SK-N-SH (cell line): ENCODE results near the gene GTSF1L. TPM values are rescaled to one million over a fixed set of nuclear protein-coding genes. Genes with fewer than 3 reads are reported as not detected.

Experiments used
- CTCF ChIA-PET: fragments of 300-600, 350-600 bp; formaldehyde crosslinking; extraction: SDS; loops from one replicate; lab custom pipeline; 2021; lab: Yijun Ruan, JAX
- POLR2A ChIA-PET: fragments of 350-600 bp; sonication (Branson Sonifier 250); formaldehyde crosslinking; extraction: SDS; loops from one replicate; lab custom pipeline; 2020; ENCODE audit warnings: antibody characterized with exemption, inconsistent platforms; lab: Yijun Ruan, JAX
- DNase-seq: peaks from one replicate; pipeline ENCODE4 v3.0.0; 2012
- H2AFZ ChIP-seq: fragments of 200-600 bp; sonication (generic); 2 replicates; pipeline ENCODE4 v1.8.1; 2016; ENCODE audit warnings: antibody characterized with exemption, mild to moderate bottlenecking, low read depth
- H3F3A ChIP-seq: fragments of 200-600 bp; sonication (generic); replicated peaks from 2 replicates; pipeline ENCODE3; 2016; ENCODE audit warnings: antibody characterized with exemption, mild to moderate bottlenecking; ENCODE audit not compliant: insufficient read depth
- H3K27ac ChIP-seq, 2 experiments: fragments of 200-500 bp in 1 of 2; fragments of 200-600 bp in 1 of 2; sonication (Bioruptor generic) in 1 of 2; sonication (generic), shearing (Covaris generic) in 1 of 2; 2 replicates each; pipeline versions ENCODE4 v1.5.1 to v1.6.1; 2014 to 2016; ENCODE audit warnings: low read depth in 2 of 2, inconsistent platforms in 1 of 2, low read length in 1 of 2, mild to moderate bottlenecking in 1 of 2, mixed read lengths in 1 of 2
- H3K27me3 ChIP-seq: fragments of 200-600 bp; sonication (generic), shearing (Covaris generic); 2 replicates; pipeline ENCODE4 v1.6.1; 2016; ENCODE audit warnings: mixed run types; ENCODE audit not compliant: insufficient read depth
- H3K36me3 ChIP-seq, 2 experiments: fragments of 200-500 bp in 1 of 2; fragments of 200-600 bp in 1 of 2; sonication (Bioruptor generic) in 1 of 2; sonication (generic) in 1 of 2; replicated peaks in 1 of 2; 2 replicates each; pipeline versions ENCODE3 to v1.5.1; 2014 to 2016; ENCODE audit warnings: low read length in 1 of 2, mild to moderate bottlenecking in 1 of 2; ENCODE audit not compliant: insufficient read depth in 2 of 2, control insufficient read depth in 1 of 2
- H3K4me1 ChIP-seq, 2 experiments: fragments of 200-500 bp in 1 of 2; fragments of 200-600 bp in 1 of 2; sonication (Bioruptor generic) in 1 of 2; sonication (generic), shearing (Covaris generic) in 1 of 2; 2 replicates each; pipeline versions ENCODE4 v1.5.1 to v1.6.1; 2014 to 2016; ENCODE audit warnings: low read depth in 1 of 2, low read length in 1 of 2, mixed run types in 1 of 2; ENCODE audit not compliant: insufficient read depth in 2 of 2, control insufficient read depth in 1 of 2
- H3K4me2 ChIP-seq: fragments of 200-600 bp; sonication (generic), shearing (Covaris generic); 2 replicates; pipeline ENCODE4 v1.6.1; 2017; ENCODE audit warnings: mixed run types
- H3K4me3 ChIP-seq, 2 experiments: fragments of 200-500 bp in 1 of 2; fragments of 200-600 bp in 1 of 2; sonication (Bioruptor generic) in 1 of 2; sonication (generic), shearing (Covaris generic) in 1 of 2; 2 replicates each; pipeline versions ENCODE4 v1.5.1 to v1.8.1; 2014 to 2016; ENCODE audit warnings: low read depth in 2 of 2, inconsistent platforms in 1 of 2, low read length in 1 of 2, mild to moderate bottlenecking in 1 of 2, mixed read lengths in 1 of 2, moderate library complexity in 1 of 2
- H3K79me2 ChIP-seq: fragments of 200-600 bp; sonication (generic); 2 replicates; pipeline ENCODE4 v1.8.1; 2017; ENCODE audit warnings: mild to moderate bottlenecking; ENCODE audit not compliant: insufficient read depth
- H3K9ac ChIP-seq: fragments of 200-600 bp; sonication (generic); 2 replicates; pipeline ENCODE4 v1.6.1; 2017; ENCODE audit warnings: mixed run types
- H3K9me2 ChIP-seq: fragments of 200-600 bp; sonication (generic); 2 replicates; pipeline ENCODE4 v1.6.1; 2017; ENCODE audit warnings: mixed run types
- H3K9me3 ChIP-seq: fragments of 200-600 bp; sonication (generic); 2 replicates; pipeline ENCODE4 v1.6.1; 2017; ENCODE audit warnings: mixed run types, mild to moderate bottlenecking, moderate library complexity
- H4K20me1 ChIP-seq: fragments of 200-600 bp; sonication (generic); 2 replicates; pipeline ENCODE4 v1.6.1; 2017; ENCODE audit warnings: mild to moderate bottlenecking, mixed run types; ENCODE audit not compliant: insufficient read depth
- EP300 ChIP-seq, 2 experiments: IDR thresholded peaks; 2 replicates each; pipeline versions ENCODE4 v1.4.0 to v1.6.1; 2012; ENCODE audit warnings: borderline replicate concordance in 1 of 2, low read depth in 1 of 2, low read length in 1 of 2
- FOSL2 ChIP-seq: IDR thresholded peaks from 2 replicates; pipeline ENCODE4 v1.4.0; 2012; ENCODE audit warnings: low read depth, mild to moderate bottlenecking, moderate library complexity, borderline replicate concordance
- MEF2A ChIP-seq: IDR thresholded peaks from 2 replicates; pipeline ENCODE4 v1.4.0; 2012; ENCODE audit warnings: low read depth, borderline replicate concordance
- MXI1 ChIP-seq: IDR thresholded peaks from 2 replicates; pipeline ENCODE4 v1.6.1; 2012; ENCODE audit warnings: mild to moderate bottlenecking, low read depth, low read length, improper control_type of control experiment
- NFIC ChIP-seq: IDR thresholded peaks from 2 replicates; pipeline ENCODE4 v1.4.0; 2012; ENCODE audit warnings: borderline replicate concordance
- RAD21 ChIP-seq: IDR thresholded peaks from 2 replicates; pipeline ENCODE4 v1.6.1; 2012; ENCODE audit warnings: mild to moderate bottlenecking, low read length
- RCOR1 ChIP-seq: fragments of 150-350 bp; IDR thresholded peaks from 2 replicates; pipeline ENCODE4 v1.6.1; 2017; ENCODE audit warnings: antibody characterized with exemption, low read length
- RXRA ChIP-seq: IDR thresholded peaks from 2 replicates; pipeline ENCODE4 v1.4.0; 2012; ENCODE audit warnings: low read depth, mild to moderate bottlenecking, borderline replicate concordance
- TAF1 ChIP-seq: IDR thresholded peaks from 2 replicates; pipeline ENCODE4 v1.6.1; 2012; ENCODE audit warnings: low read depth, mild to moderate bottlenecking, low read length, moderate library complexity, borderline replicate concordance
- TCF12 ChIP-seq: IDR thresholded peaks from 2 replicates; pipeline ENCODE4 v1.4.0; 2012
- TEAD4 ChIP-seq: IDR thresholded peaks from 2 replicates; pipeline ENCODE4 v1.4.0; 2012; ENCODE audit warnings: mild to moderate bottlenecking, borderline replicate concordance; ENCODE audit not compliant: insufficient read depth
- YY1 ChIP-seq: IDR thresholded peaks from 2 replicates; pipeline ENCODE4 v1.4.0; 2012; ENCODE audit warnings: low read depth, mild to moderate bottlenecking
- WGBS: methylation state at CpG from one replicate; pipeline ENCODE4 v1.1.6; 2017; ENCODE audit warnings: low lambda C conversion rate; 5-methylcytosine and 5-hydroxymethylcytosine counted together
- polyA plus RNA-seq, 3 experiments: library from polyadenylated mRNA; depleted of rRNA; stranded (reverse); fragments of >200 nt; gene quantifications; 2 replicates each; pipeline ENCODE4 v1.2.3, GENCODE V29; 2012
- TF ChIP-seq, protein P1 (sequence below): IDR thresholded peaks from 2 replicates; pipeline ENCODE4 v1.4.0; 2012; ENCODE audit warnings: low read depth, borderline replicate concordance
- TF ChIP-seq, protein P2 (sequence below): IDR thresholded peaks from 2 replicates; pipeline ENCODE4 v1.4.0; 2012; ENCODE audit warnings: low read depth, borderline replicate concordance
- TF ChIP-seq, protein P3 (sequence below): fragments of 150-350 bp; IDR thresholded peaks from 2 replicates; pipeline ENCODE4 v1.6.1; 2017; ENCODE audit warnings: antibody characterized with exemption, low read length, low read depth, borderline replicate concordance
- TF ChIP-seq, protein P4 (sequence below): IDR thresholded peaks from 2 replicates; pipeline ENCODE4 v1.4.0; 2012; ENCODE audit warnings: low read depth

The GTSF1L gene
- polyA plus RNA-seq, 1 of the 3 experiments (the other 2 are of a cell fraction): not detected

DNA sequence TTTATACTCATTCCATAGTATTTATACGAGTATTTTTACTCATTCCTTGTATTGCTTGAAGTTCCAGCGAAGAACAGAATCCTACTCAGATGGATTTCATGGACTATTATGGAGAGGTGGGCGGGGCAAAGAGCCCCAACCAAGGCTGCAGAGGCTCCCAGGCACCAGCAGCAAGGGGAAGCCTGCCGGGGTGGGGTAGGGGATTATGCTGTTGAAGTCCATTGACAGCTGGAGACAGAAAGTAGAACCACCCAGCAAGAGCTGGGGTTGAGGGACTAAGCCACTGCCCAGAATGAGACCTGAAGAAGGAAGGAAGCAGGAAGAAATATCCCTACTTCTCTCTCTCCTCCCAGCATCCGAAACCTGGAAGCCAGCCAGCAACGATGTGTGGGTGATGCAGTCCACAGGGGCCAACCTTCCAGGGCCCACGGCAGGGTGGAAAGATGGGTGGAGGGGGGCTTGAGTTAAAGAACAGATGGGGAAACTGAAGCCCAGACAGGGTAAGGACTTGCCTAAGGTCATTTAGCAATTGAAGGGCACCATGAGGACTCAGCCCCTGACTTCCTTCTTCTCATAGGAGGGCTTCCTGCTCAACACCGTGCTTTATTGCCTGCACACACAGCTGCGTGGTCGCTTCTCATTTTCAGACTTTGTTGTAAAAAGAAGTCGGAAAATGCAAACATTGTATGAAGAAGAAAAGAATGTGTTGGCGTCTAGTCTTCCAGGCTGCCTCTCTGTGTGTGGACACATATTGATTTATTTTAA lies 18.3 kb upstream of the GTSF1L start:
- H3F3A ChIP-seq: no peaks in the 10 kb centered on the region
- H3K27me3 ChIP-seq: no peaks in the 10 kb centered on the region
- H3K36me3 ChIP-seq: no peaks in the 10 kb centered on the region
- no peaks in the 10 kb centered on the region for H3K9me2 ChIP-seq
- H3K9me3 ChIP-seq: no peaks in the 10 kb centered on the region
- TF ChIP-seq YY1 (no peak), NFIC (no peak), MEF2A (no peak), FOSL2 (no peak), TEAD4 (no peak), EP300 (IDR thresholded peaks at IDR 0.05; ENCODE audit: borderline replicate concordance in 1 of 2, low read depth in 1 of 2, low read length in 1 of 2) (no peak), TAF1 (no peak), RXRA (no peak), MXI1 (no peak), TCF12 (no peak), RAD21 (no peak), RCOR1 (no peak)
- TF ChIP-seq, protein P1, sequence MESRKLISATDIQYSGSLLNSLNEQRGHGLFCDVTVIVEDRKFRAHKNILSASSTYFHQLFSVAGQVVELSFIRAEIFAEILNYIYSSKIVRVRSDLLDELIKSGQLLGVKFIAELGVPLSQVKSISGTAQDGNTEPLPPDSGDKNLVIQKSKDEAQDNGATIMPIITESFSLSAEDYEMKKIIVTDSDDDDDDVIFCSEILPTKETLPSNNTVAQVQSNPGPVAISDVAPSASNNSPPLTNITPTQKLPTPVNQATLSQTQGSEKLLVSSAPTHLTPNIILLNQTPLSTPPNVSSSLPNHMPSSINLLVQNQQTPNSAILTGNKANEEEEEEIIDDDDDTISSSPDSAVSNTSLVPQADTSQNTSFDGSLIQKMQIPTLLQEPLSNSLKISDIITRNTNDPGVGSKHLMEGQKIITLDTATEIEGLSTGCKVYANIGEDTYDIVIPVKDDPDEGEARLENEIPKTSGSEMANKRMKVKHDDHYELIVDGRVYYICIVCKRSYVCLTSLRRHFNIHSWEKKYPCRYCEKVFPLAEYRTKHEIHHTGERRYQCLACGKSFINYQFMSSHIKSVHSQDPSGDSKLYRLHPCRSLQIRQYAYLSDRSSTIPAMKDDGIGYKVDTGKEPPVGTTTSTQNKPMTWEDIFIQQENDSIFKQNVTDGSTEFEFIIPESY: no peak
- TF ChIP-seq, protein P2, sequence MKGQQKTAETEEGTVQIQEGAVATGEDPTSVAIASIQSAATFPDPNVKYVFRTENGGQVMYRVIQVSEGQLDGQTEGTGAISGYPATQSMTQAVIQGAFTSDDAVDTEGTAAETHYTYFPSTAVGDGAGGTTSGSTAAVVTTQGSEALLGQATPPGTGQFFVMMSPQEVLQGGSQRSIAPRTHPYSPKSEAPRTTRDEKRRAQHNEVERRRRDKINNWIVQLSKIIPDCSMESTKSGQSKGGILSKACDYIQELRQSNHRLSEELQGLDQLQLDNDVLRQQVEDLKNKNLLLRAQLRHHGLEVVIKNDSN: no peak
- TF ChIP-seq, protein P3, sequence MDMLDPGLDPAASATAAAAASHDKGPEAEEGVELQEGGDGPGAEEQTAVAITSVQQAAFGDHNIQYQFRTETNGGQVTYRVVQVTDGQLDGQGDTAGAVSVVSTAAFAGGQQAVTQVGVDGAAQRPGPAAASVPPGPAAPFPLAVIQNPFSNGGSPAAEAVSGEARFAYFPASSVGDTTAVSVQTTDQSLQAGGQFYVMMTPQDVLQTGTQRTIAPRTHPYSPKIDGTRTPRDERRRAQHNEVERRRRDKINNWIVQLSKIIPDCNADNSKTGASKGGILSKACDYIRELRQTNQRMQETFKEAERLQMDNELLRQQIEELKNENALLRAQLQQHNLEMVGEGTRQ: no peak
- TF ChIP-seq, protein P4, sequence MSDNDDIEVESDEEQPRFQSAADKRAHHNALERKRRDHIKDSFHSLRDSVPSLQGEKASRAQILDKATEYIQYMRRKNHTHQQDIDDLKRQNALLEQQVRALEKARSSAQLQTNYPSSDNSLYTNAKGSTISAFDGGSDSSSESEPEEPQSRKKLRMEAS: no peak
- TF ChIP-seq, all 33 proteins: peak for 0
- no peak overlapping the region for H3K4me2 ChIP-seq
- no peak overlapping the region for H2AFZ ChIP-seq
- H3K27ac ChIP-seq: no peak overlapping the region
- H3K4me3 ChIP-seq: no peak overlapping the region
- H4K20me1 ChIP-seq: no peaks in the 10 kb centered on the region
- no peaks in the 10 kb centered on the region for H3K79me2 ChIP-seq
- DNase-seq: no peak
- POLR2A ChIA-PET: no interaction called here
- peaks cover 4 to 6% of the 10 kb centered on the region in 2 experiments; a peak in 2 of 4 replicates for H3K4me1 ChIP-seq
- CTCF ChIA-PET: interaction anchor here (2.0 to 9.9 kb wide), 2 partner anchors 9 to 336 kb away, joined by 8 to 134 read pairs; no protein-coding TSS in a partner anchor
- no peak overlapping the region for H3K9ac ChIP-seq
- 82% methylated on average over 12 of the region's 12 CpGs for WGBS
